Measurements from ENCODE around the gene CENPP.

CENPP gene

GRCh38 chr9:92315456-92315855 is 10.3 kb upstream of the CENPP start:
- no peak overlapping the region for H3K4me3 ChIP-seq (ENCODE audit: low read depth, low read length, poor library complexity, severe bottlenecking)
- H2AFZ ChIP-seq (ENCODE audit: low read length), result no peak overlapping the region
- H3K36me3 ChIP-seq (ENCODE audit: insufficient read depth, low read length), result peaks cover 82% of the 10 kb centered on the region
- no peaks in the 10 kb centered on the region for H3K4me1 ChIP-seq (ENCODE audit: insufficient read depth, low read length, severe bottlenecking)
- H4K20me1 ChIP-seq (ENCODE audit: insufficient read depth, low read length), result no peaks in the 10 kb centered on the region
- H3K9me3 ChIP-seq (ENCODE audit: low read length), result no peaks in the 10 kb centered on the region
- H3K9ac ChIP-seq (ENCODE audit: low read length), result no peak overlapping the region
- H3K27me3 ChIP-seq (ENCODE audit: insufficient read depth, low read length), result no peaks in the 10 kb centered on the region
- no peak overlapping the region for H3K4me2 ChIP-seq (ENCODE audit: low read length)
- H3K9me2 ChIP-seq (ENCODE audit: low read depth, low read length), result no peaks in the 10 kb centered on the region
- H3K27ac ChIP-seq (ENCODE audit: low read depth, low read length, poor library complexity, severe bottlenecking), result no peak overlapping the region
- H3K79me2 ChIP-seq (ENCODE audit: insufficient read depth, low read length), result no peaks in the 10 kb centered on the region
- TF ChIP-seq EZH2 (IDR thresholded peaks at IDR 0.05; ENCODE audit: borderline replicate concordance, low read length) (no peak), CTCF (IDR thresholded peaks at IDR 0.05; ENCODE audit: low read length) (no peak)
- H3F3A ChIP-seq (ENCODE audit: insufficient read depth, low read length), result no peaks in the 10 kb centered on the region

DNA sequence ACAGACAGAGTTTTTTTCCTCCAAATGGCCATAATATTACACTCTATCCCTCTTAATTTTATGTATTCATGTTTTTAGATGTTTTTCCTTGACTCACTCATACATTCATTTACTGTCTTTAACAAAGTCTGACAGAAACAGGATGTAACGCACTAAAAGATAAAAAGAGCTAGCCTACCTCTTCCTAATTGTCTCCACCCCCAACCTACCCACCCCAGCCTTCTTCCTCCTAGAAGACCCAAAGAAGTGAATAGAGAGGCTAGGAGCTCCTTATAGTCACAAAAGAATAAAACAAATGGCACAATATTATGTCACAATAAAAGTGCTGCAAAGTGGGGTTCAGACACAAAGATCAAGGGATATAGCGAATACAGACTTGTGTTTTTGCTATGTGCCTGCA is 1.3 kb upstream of the CENPP start:
- Histone ChIP-seq H3K4me1 (ENCODE audit: insufficient read depth, low read length, severe bottlenecking) (peaks cover 33% of the 10 kb centered on the region), H3K4me3 (ENCODE audit: low read depth, low read length, poor library complexity, severe bottlenecking) (peak overlapping the region; percentile 86), H3K79me2 (ENCODE audit: insufficient read depth, low read length) (peaks cover 44% of the 10 kb centered on the region), H3K27me3 (ENCODE audit: insufficient read depth, low read length) (no peaks in the 10 kb centered on the region), H3K4me2 (ENCODE audit: low read length) (peak overlapping the region; percentile 85), H3K36me3 (ENCODE audit: insufficient read depth, low read length) (peaks cover 37% of the 10 kb centered on the region), H3F3A (ENCODE audit: insufficient read depth, low read length) (no peaks in the 10 kb centered on the region), H3K9me2 (ENCODE audit: low read depth, low read length) (no peaks in the 10 kb centered on the region), H4K20me1 (ENCODE audit: insufficient read depth, low read length) (no peaks in the 10 kb centered on the region), H2AFZ (ENCODE audit: low read length) (no peak overlapping the region), H3K27ac (ENCODE audit: low read depth, low read length, poor library complexity, severe bottlenecking) (no peak overlapping the region), H3K9ac (ENCODE audit: low read length) (peak overlapping the region; percentile 71), H3K9me3 (ENCODE audit: low read length) (no peaks in the 10 kb centered on the region)
- TF ChIP-seq EZH2 (IDR thresholded peaks at IDR 0.05; ENCODE audit: borderline replicate concordance, low read length) (no peak), CTCF (IDR thresholded peaks at IDR 0.05; ENCODE audit: low read length) (no peak)

DNA sequence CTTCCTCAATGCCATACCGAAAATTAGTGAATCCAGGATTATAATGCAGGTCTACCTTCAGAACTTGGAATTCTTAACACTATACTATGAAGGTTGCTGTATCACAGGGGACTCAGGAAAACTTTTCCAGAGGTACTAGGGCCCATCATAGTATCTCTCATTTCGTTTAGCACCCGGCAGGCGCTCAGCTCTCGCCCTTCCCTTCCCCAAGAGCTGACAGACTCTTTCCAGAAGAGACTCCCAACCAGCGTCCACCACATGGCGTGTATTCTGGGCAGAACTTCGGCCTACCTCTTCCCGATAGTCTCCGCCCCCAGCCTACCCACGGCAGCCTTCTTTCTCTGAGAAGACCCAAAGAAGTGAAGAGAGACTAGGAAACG is 874 bp upstream of the CENPP start:
- no peak overlapping the region for H3K27ac ChIP-seq (ENCODE audit: low read depth, low read length, poor library complexity, severe bottlenecking)
- TF ChIP-seq EZH2 (IDR thresholded peaks at IDR 0.05; ENCODE audit: borderline replicate concordance, low read length) (no peak), CTCF (IDR thresholded peaks at IDR 0.05; ENCODE audit: low read length) (no peak)
- H3F3A ChIP-seq (ENCODE audit: insufficient read depth, low read length), result no peaks in the 10 kb centered on the region
- H3K36me3 ChIP-seq (ENCODE audit: insufficient read depth, low read length), result peaks cover 32% of the 10 kb centered on the region
- H3K4me1 ChIP-seq (ENCODE audit: insufficient read depth, low read length, severe bottlenecking), result peaks cover 33% of the 10 kb centered on the region
- H3K27me3 ChIP-seq (ENCODE audit: insufficient read depth, low read length), result no peaks in the 10 kb centered on the region
- H3K4me3 ChIP-seq (ENCODE audit: low read depth, low read length, poor library complexity, severe bottlenecking), result peak overlapping the region; percentile 86
- no peaks in the 10 kb centered on the region for H3K9me2 ChIP-seq (ENCODE audit: low read depth, low read length)
- no peaks in the 10 kb centered on the region for H4K20me1 ChIP-seq (ENCODE audit: insufficient read depth, low read length)
- H3K9ac ChIP-seq (ENCODE audit: low read length), result peak overlapping the region; percentile 71
- peaks cover 44% of the 10 kb centered on the region for H3K79me2 ChIP-seq (ENCODE audit: insufficient read depth, low read length)
- peak overlapping the region; percentile 85 for H3K4me2 ChIP-seq (ENCODE audit: low read length)
- no peaks in the 10 kb centered on the region for H3K9me3 ChIP-seq (ENCODE audit: low read length)
- H2AFZ ChIP-seq (ENCODE audit: low read length), result no peak overlapping the region

Measured in OCI-LY1 (cell line).